ENCODE results near the gene PDLIM5.
A peak's percentile ranks its signal among the peaks of the same experiment; 100 is the strongest.
"Not testable (repeated sequence)": the region's sequence is repeated elsewhere in the genome, so short reads cannot be mapped to it uniquely, and the experiment has no call there.

The PDLIM5 gene, protein sequence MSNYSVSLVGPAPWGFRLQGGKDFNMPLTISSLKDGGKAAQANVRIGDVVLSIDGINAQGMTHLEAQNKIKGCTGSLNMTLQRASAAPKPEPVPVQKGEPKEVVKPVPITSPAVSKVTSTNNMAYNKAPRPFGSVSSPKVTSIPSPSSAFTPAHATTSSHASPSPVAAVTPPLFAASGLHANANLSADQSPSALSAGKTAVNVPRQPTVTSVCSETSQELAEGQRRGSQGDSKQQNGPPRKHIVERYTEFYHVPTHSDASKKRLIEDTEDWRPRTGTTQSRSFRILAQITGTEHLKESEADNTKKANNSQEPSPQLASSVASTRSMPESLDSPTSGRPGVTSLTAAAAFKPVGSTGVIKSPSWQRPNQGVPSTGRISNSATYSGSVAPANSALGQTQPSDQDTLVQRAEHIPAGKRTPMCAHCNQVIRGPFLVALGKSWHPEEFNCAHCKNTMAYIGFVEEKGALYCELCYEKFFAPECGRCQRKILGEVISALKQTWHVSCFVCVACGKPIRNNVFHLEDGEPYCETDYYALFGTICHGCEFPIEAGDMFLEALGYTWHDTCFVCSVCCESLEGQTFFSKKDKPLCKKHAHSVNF

GRCh38 chr4:94451695-94452475, at the start of gene PDLIM5:
TSS of gene PDLIM5 (plus strand) at chr4:94451942. CDS start at chr4:94455289, 3,347 bp downstream.
- DNase-seq (ENCODE audit: low spot score) = peak; percentile 97

DNA sequence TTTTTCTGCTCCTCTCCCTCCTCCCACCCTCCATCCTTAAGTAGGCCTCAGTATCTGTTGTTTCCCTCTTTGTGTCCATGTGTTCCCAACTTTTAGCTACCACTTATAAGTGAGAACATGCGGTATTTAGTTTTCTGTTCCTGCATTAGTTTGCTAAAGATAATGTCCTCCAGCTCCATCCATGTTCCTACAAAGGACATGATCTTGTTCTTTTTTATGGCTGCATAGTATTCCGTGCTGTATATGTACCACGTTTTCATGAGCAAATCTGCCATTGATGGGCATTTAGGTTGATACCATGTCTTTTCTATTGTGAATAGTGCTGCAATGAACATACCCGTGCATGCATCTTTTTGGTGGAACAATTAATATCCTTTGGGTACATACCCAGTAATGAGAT, 49.3 kb upstream of the PDLIM5 start:
- DNase-seq (ENCODE audit: low spot score) = not testable (repeated sequence)

DNA sequence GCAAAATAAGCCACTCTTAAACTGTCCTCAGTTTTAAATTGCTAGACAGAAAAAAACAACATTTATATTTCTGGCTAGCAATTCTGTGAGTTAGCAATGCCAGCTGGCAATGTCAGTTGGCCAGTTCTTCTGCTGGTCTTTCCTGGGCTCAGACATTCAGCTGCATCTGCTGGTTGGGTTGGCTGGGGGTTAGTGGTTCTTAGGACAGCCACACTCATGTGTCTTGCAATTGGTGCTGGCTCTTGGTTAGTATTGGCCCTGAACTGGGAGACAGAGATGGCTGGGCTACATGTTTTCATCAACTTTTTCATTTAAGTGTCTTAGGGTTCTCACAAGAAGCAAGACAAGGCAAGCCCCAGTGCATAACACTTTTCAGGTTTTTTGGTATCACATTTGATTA, 48.0 kb upstream of the PDLIM5 start:
- DNase-seq (ENCODE audit: low spot score) = no peak

GRCh38 chr4:94406668-94407437, 44.9 kb upstream of the PDLIM5 start:
- DNase-seq (ENCODE audit: low spot score) = peak; percentile 88

DNA sequence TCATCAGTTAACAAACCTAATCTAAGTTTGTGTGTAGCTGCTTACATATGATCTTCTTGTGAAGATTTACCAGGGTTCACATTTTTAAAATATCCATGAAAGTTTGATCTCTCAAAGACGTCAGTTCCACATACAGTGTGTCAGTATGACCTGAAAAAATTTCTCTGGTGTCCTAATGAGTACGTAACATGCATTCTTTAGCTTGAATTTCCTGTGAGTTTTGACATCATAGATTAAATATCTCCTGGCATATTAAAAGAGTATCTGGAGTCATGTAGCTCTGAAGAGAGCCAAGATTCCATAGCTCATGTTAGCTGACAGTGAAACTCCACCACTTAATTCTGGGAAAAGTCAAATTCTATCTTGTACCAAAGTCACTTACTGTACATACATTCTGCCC, 43.9 kb upstream of the PDLIM5 start:
- no peak for DNase-seq (ENCODE audit: low spot score)

- DNase-seq (ENCODE audit: low spot score) = no peak
Measured at GRCh38 chr4:94408549-94409374, 43.0 kb upstream of the PDLIM5 start.

GRCh38 chr4:94409375-94409679, 42.4 kb upstream of the PDLIM5 start:
- DNase-seq (ENCODE audit: low spot score) = no peak

DNA sequence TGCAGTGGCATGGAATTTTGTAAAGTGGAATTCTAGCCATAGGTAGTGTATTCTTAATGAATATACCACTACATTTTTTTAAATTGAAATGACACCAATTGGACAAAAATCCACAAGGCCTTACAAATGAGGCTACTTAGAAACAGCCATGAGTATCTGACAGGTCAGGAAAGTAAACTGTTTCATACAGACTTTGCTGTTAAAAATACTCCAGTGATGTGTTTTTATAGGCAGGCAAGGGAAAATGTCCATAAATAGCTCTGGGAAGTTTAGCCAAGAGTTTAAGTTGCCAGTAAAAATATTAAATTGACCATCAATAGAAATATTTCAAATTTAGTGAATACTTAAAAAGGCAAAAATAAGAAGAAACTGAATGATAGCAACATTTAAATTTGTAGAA, 41.8 kb upstream of the PDLIM5 start:
- DNase-seq (ENCODE audit: low spot score) = no peak

DNA sequence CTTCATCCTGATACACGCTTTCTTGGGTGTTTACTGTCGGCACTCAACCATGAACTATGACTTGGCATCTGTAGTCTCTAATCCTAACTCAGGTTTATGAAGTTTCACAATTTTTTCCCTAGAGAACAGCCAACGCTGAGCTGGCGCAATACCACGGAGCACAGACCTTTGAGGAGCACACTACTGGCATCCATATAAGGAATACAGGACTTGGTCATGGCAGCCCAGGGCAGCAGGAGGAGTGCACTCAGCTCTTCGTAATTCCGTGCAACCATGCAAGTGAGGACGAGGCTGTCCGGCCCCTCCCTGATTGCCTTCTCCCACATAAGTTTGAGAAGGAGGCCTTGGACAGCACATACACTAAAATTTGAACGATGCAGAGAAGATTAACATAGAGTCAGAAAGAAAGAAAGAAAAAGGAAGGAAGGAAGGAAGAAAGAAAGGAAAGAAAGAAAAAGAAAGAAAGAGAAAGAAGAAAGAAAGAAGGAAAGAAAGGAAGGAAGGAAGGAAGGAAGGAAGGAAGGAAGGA, 41.0 kb upstream of the PDLIM5 start:
- DNase-seq (ENCODE audit: low spot score) = no peak

DNA sequence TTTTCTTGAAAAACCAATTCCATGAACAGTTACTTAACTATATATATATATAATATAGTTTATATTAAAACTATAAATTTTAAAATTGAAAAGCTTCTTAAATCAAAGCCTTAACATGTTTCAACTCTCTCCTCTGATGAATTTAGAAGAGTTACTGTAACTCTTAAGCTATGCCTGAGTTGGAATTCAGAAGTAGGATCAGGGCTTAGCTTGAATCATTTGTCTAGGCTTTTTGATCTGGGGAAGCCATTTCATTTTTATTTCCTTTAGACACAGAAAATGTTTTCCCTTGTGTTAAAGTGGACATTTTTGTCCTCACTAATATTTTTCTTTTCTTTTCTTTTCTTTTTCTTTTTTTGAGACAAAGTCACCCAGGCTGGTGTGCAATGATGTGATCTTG, 40.4 kb upstream of the PDLIM5 start:
- DNase-seq (ENCODE audit: low spot score) = no peak

GRCh38 chr4:94412019-94412657, 39.6 kb upstream of the PDLIM5 start:
- no peak for DNase-seq (ENCODE audit: low spot score)

DNA sequence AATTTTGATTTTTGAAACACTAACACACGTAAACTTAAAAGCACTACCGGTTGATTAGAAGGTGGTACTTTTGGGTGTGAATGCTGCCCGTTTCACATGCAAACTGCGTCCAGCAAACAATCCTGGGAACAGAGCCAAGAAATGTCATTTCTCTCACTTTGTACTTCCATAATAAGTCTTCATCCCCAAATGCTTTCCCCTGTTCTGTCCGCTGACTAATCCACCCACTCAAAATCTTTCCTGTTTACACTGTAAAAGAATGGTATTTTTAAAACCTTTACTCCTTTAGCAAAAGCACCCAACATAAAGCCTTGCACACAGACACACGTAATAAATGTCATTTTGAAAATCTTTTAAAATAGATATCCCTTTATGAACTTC, 39.1 kb upstream of the PDLIM5 start:
- DNase-seq (ENCODE audit: low spot score) = peak; percentile 7

DNA sequence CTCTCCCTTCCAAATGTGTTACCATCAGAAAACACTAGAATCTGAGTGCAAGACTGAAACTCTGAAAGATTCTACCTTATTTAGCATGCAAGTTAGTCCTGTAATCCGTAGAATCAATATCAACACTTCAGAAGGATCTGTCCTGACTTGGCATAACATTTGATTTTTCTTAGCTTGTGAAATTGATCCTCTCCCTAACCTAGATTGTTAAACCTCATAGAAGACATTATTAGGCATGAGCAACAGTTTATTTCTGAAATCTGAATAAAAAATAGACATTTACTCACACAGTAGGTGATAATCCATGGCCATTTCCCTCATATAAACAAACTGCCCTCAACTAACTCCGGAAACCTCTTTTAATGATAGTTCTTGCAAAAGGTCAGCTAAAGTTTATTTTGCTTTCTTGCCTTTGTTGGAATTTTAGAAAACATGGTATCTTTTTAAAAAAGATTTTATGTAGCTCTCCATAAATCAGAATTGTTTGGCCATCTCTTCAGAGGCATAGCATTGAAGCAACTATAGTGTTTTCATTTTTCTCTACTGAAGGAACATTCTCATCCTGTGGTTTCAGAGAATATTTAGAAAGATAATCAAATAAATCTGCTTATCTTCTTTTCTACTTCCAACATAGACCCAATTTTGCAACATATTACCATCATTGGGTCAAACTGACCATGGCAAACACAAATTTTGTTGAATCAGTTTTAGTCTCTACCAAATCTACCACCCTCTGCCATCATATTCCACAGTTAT, 38.5 kb upstream of the PDLIM5 start:
- no peak for DNase-seq (ENCODE audit: low spot score)

GRCh38 chr4:94414907-94415306, 36.8 kb upstream of the PDLIM5 start:
- DNase-seq (ENCODE audit: low spot score) = no peak

DNA sequence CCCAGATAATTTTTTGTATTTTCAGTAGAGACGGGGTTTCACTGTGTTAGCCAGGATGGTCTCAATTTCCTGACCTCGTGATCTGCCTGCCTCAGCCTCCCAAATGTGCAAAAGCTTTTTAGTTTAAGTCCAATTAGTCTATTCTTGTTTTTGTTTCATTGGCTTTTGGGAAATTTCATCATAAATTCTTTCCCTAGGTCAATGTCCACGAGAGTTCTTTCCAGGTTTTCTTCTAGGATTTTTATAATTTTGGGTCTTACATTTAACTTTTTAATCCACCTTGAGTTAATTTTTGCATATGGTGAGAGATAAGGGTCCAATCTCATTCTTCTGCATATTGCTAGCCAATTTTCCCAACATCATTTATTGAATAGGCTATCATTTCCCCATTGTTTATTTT, 36.3 kb upstream of the PDLIM5 start:
- no peak for DNase-seq (ENCODE audit: low spot score)

- DNase-seq (ENCODE audit: low spot score) = no peak
Measured at GRCh38 chr4:94416335-94416734, 35.4 kb upstream of the PDLIM5 start.

- DNase-seq (ENCODE audit: low spot score) = no peak
Measured at GRCh38 chr4:94416981-94417380, 34.8 kb upstream of the PDLIM5 start.

GRCh38 chr4:94419549-94419948, 32.2 kb upstream of the PDLIM5 start:
- DNase-seq (ENCODE audit: low spot score) = no peak

DNA sequence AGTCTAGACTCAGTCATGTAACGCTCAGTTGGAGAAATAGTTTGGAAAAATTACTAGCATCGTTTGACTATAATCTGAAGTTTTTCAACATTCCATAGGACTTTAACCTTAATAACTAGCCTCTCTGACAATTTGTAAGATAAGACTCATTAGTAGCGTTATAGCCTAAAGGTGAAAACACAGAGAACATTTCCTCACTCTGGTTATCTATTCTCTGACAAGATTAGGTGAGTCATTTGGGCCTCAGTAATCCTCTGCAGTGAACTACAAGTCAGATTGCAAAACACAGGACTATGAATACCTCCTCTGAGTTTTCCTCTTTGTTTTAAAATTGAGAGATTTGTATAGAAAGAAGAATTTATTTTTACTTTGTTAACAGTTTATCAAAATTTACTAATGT, 31.8 kb upstream of the PDLIM5 start:
- DNase-seq (ENCODE audit: low spot score) = no peak

- DNase-seq (ENCODE audit: low spot score) = no peak
Measured at GRCh38 chr4:94420356-94420755, 31.4 kb upstream of the PDLIM5 start.
